MM.1S (cell line): ENCODE results near the gene EEF2KMT.
"Not testable (repeated sequence)": the region's sequence is repeated elsewhere in the genome, so short reads cannot be mapped to it uniquely, and the experiment has no call there.

Source experiments
- DNase-seq: peaks from one replicate; pipeline ENCODE4 v3.0.0-alpha.2; 2015
- H2AFZ ChIP-seq: fragments of 300-600 bp; sonication (generic); 2 replicates; pipeline ENCODE4 v1.6.0; 2016; ENCODE audit warnings: antibody characterized with exemption, low read length
- H3F3A ChIP-seq: fragments of 300-600 bp; sonication (generic); 2 replicates; pipeline ENCODE4 v1.6.1; 2016; ENCODE audit warnings: mild to moderate bottlenecking, antibody characterized with exemption, low read length, moderate library complexity, mixed read lengths; ENCODE audit not compliant: insufficient read depth
- H3K27ac ChIP-seq: fragments of 300-600 bp; sonication (generic); 2 replicates; pipeline ENCODE4 v1.5.1; 2016; ENCODE audit warnings: mild to moderate bottlenecking, low read length
- H3K27me3 ChIP-seq: fragments of 300-600 bp; sonication (generic); replicated peaks from 2 replicates; pipeline ENCODE4 v1.6.0; 2016; ENCODE audit warnings: low read length; ENCODE audit not compliant: insufficient read depth
- H3K36me3 ChIP-seq: fragments of 300-600 bp; sonication (generic); replicated peaks from 2 replicates; pipeline ENCODE4 v1.6.1; 2016; ENCODE audit warnings: mild to moderate bottlenecking, low read length, mixed read lengths; ENCODE audit not compliant: insufficient read depth
- H3K4me1 ChIP-seq: fragments of 300-600 bp; sonication (generic); 2 replicates; pipeline ENCODE4 v1.6.1; 2016; ENCODE audit warnings: low read length, mixed read lengths
- H3K4me2 ChIP-seq: fragments of 300-600 bp; sonication (generic); 2 replicates; pipeline ENCODE4 v1.6.0; 2016; ENCODE audit warnings: low read depth, low read length
- H3K4me3 ChIP-seq: fragments of 300-600 bp; sonication (generic); 2 replicates; pipeline ENCODE4 v1.5.1; 2016; ENCODE audit warnings: low read length, mixed read lengths
- H3K79me2 ChIP-seq: fragments of 300-600 bp; sonication (generic); 2 replicates; pipeline ENCODE4 v1.6.1; 2016; ENCODE audit warnings: mixed run types, low read length, mixed read lengths
- H3K9ac ChIP-seq: fragments of 300-600 bp; sonication (generic); 2 replicates; pipeline ENCODE4 v1.6.1; 2016; ENCODE audit warnings: low read length, mixed read lengths
- H3K9me2 ChIP-seq: fragments of 300-600 bp; sonication (generic); replicated peaks from 2 replicates; pipeline ENCODE4 v1.6.1; 2016; ENCODE audit warnings: mild to moderate bottlenecking, low read length, mixed read lengths; ENCODE audit not compliant: insufficient read depth
- H3K9me3 ChIP-seq: fragments of 300-600 bp; sonication (generic); replicated peaks from 2 replicates; pipeline ENCODE4 v1.6.1; 2016; ENCODE audit warnings: mild to moderate bottlenecking, low read length, mixed read lengths; ENCODE audit not compliant: insufficient read depth
- H4K20me1 ChIP-seq: fragments of 300-600 bp; sonication (generic); 2 replicates; pipeline ENCODE4 v1.6.1; 2016; ENCODE audit warnings: mild to moderate bottlenecking, low read length, moderate library complexity, mixed read lengths; ENCODE audit not compliant: insufficient read depth
- CTCF ChIP-seq: fragments of 300-600 bp; sonication (generic); IDR thresholded peaks from 2 replicates; pipeline ENCODE4 v1.5.1; 2016; ENCODE audit warnings: antibody characterized with exemption, low read length, mixed read lengths
- EZH2 ChIP-seq: fragments of 300-600 bp; sonication (generic); optimal IDR thresholded peaks from 2 replicates; pipeline ENCODE3; 2017; ENCODE audit warnings: low read depth, mild to moderate bottlenecking, antibody characterized with exemption, low read length, mixed read lengths
- EZH2phosphoT487 ChIP-seq: fragments of 300-600 bp; sonication (generic); IDR thresholded peaks from 2 replicates; pipeline ENCODE4 v1.6.1; 2018; ENCODE audit warnings: antibody characterized with exemption, low read length

EEF2KMT gene

DNA sequence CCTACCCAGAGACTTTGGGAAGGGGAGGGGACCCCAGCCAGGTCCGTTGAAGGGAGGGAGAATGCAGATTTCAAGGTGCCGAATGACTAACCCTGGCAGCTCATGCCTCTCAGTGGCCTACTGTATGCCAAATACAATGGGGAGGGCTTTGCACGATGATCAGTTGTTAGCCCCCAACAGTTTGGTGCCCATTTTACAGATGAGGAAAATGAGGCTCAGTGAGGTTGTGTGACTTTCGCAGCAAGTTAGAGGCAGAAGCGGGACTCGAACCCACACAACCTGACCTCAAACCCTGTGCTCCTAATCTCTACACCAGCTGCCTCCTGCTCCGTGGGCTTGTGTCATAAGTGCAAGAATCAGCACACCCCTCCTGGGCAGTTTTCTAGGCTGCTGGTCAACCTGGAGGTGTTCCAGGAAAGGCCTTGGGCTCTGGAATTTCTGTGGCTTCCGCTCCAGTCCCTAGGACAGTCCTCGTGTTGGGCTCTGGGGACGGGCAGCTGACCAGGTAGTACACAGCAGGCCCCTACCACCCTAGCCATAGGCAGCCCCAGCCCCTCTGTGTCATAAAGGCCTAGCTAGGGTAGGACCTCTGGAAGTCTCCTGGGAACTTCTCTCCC lies 52.0 kb downstream of the EEF2KMT start:
- H2AFZ ChIP-seq = no peak overlapping the region
- no peaks in the 10 kb centered on the region for H3K9me2 ChIP-seq
- no peak overlapping the region for H3K27ac ChIP-seq
- TF ChIP-seq EZH2phosphoT487 (no peak), EZH2 (no peak)
- no peaks in the 10 kb centered on the region for H3K9me3 ChIP-seq
- no peak overlapping the region for H3K9ac ChIP-seq
- H4K20me1 ChIP-seq = no peaks in the 10 kb centered on the region
- peaks cover 13% of the 10 kb centered on the region for H3F3A ChIP-seq
- no peak overlapping the region for H3K4me2 ChIP-seq
- H3K4me3 ChIP-seq = no peak overlapping the region
- no peak for DNase-seq
- H3K4me1 ChIP-seq = peaks cover 17% of the 10 kb centered on the region
- H3K36me3 ChIP-seq = no peaks in the 10 kb centered on the region
- H3K79me2 ChIP-seq = no peaks in the 10 kb centered on the region
- peaks cover 14% of the 10 kb centered on the region; the same call in 1 of the 2 replicates for H3K27me3 ChIP-seq

GRCh38 chr16:5044581-5044980 lies 53.0 kb downstream of the EEF2KMT start:
- not testable (repeated sequence) for H2AFZ ChIP-seq, H3K79me2 ChIP-seq, H3K27me3 ChIP-seq, H3K27ac ChIP-seq, H3K4me3 ChIP-seq, H3K4me2 ChIP-seq, H3K9me3 ChIP-seq, H3K36me3 ChIP-seq, H3K9me2 ChIP-seq, H3K9ac ChIP-seq, H4K20me1 ChIP-seq, DNase-seq
- Histone ChIP-seq H3K4me1 (peaks cover 17% of the 10 kb centered on the region), H3F3A (peaks cover 13% of the 10 kb centered on the region)

GRCh38 chr16:5044011-5044540 lies 53.5 kb downstream of the EEF2KMT start:
- H3K9me3 ChIP-seq = no peaks in the 10 kb centered on the region
- no peak for DNase-seq
- H2AFZ ChIP-seq = no peak overlapping the region
- H3K4me3 ChIP-seq = no peak overlapping the region
- H4K20me1 ChIP-seq = no peaks in the 10 kb centered on the region
- H3K27ac ChIP-seq = no peak overlapping the region
- no peak overlapping the region for H3K4me2 ChIP-seq
- no peak overlapping the region for H3K9ac ChIP-seq
- no peaks in the 10 kb centered on the region for H3K79me2 ChIP-seq
- TF ChIP-seq EZH2 = no peak
- TF ChIP-seq CTCF = no peak
- TF ChIP-seq EZH2phosphoT487 = no peak
- H3K36me3 ChIP-seq = no peaks in the 10 kb centered on the region
- no peaks in the 10 kb centered on the region for H3K9me2 ChIP-seq
- peaks cover 13% of the 10 kb centered on the region for H3F3A ChIP-seq
- H3K27me3 ChIP-seq = peaks cover 4% of the 10 kb centered on the region; the same call in 1 of the 2 replicates
- peaks cover 17% of the 10 kb centered on the region for H3K4me1 ChIP-seq

- Histone ChIP-seq H3F3A (peaks cover 13% of the 10 kb centered on the region), H3K9me2 (no peaks in the 10 kb centered on the region), H3K79me2 (no peaks in the 10 kb centered on the region), H2AFZ (no peak overlapping the region), H3K9ac (no peak overlapping the region), H3K9me3 (no peaks in the 10 kb centered on the region), H3K4me1 (peaks cover 17% of the 10 kb centered on the region), H3K27me3 (peaks cover 3% of the 10 kb centered on the region), H3K4me2 (peak overlapping the region; percentile 37; the same call in 1 of the 2 replicates), H4K20me1 (no peaks in the 10 kb centered on the region), H3K4me3 (no peak overlapping the region), H3K27ac (no peak overlapping the region), H3K36me3 (no peaks in the 10 kb centered on the region)
- TF ChIP-seq EZH2 (no peak), EZH2phosphoT487 (no peak), CTCF (peak; percentile 25; the same call in 1 of the 2 replicates)
- DNase-seq = peak; percentile 51
Measured at GRCh38 chr16:5042574-5043171, 54.9 kb downstream of the EEF2KMT start.
